ENCODE data around the gene ARFGAP1.

DNA sequence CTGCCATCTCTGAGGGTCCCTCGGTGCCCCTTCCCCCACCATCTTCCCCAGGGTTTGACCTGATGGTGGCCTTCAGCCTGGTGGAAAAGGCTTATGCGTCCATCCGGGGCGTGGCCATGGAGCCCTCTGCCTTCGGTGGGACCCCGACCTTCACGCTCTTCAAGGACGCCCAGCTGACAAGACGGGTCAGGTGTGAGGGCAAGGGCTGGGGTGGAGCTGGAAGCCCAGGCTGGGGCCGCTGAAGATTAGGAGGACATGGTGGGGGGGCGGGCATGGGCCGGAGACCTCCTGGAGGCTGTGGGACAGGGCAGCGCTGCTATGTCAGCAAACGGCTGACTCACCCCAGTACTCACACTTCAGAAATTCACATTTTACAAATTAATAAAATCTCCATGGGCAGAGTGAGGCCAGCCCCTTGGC is 43.9 kb downstream of the ARFGAP1 start:
- TF ChIP-seq ZNF274 (IDR thresholded peaks at IDR 0.05; ENCODE audit: borderline replicate concordance, extremely low read depth, low read length) (no peak), POLR2A (IDR thresholded peaks at IDR 0.05; ENCODE audit: control extremely low read depth in 1 of 2, low read depth in 2 of 2, low read length in 2 of 2) (no peak), TAF1 (IDR thresholded peaks at IDR 0.05; ENCODE audit: low read depth, low read length) (no peak), HDAC2 (IDR thresholded peaks at IDR 0.05; ENCODE audit: borderline replicate concordance in 1 of 2, low read depth in 2 of 2, low read length in 2 of 2) (no peak), JUN (IDR thresholded peaks at IDR 0.05; ENCODE audit: low read depth, low read length) (no peak), SP1 (IDR thresholded peaks at IDR 0.05; ENCODE audit: low read depth, low read length) (no peak), SIN3A (conservative IDR thresholded peaks at IDR 0.05 in 1 of 2, IDR thresholded peaks at IDR 0.05 in 1 of 2; ENCODE audit: low read depth in 1 of 2, low read length in 2 of 2) (no peak), EGR1 (IDR thresholded peaks at IDR 0.05; ENCODE audit: borderline replicate concordance, low read depth, low read length) (no peak), POLR2AphosphoS5 (IDR thresholded peaks at IDR 0.05; ENCODE audit: low read depth, low read length) (no peak), GABPA (IDR thresholded peaks at IDR 0.05; ENCODE audit: borderline replicate concordance, insufficient read depth, low read length) (no peak)
- TF ChIP-seq, protein P1, sequence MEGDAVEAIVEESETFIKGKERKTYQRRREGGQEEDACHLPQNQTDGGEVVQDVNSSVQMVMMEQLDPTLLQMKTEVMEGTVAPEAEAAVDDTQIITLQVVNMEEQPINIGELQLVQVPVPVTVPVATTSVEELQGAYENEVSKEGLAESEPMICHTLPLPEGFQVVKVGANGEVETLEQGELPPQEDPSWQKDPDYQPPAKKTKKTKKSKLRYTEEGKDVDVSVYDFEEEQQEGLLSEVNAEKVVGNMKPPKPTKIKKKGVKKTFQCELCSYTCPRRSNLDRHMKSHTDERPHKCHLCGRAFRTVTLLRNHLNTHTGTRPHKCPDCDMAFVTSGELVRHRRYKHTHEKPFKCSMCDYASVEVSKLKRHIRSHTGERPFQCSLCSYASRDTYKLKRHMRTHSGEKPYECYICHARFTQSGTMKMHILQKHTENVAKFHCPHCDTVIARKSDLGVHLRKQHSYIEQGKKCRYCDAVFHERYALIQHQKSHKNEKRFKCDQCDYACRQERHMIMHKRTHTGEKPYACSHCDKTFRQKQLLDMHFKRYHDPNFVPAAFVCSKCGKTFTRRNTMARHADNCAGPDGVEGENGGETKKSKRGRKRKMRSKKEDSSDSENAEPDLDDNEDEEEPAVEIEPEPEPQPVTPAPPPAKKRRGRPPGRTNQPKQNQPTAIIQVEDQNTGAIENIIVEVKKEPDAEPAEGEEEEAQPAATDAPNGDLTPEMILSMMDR (IDR thresholded peaks at IDR 0.05; ENCODE audit: control extremely low read depth in 1 of 3, insufficient read depth in 1 of 3, low read depth in 1 of 3, low read length in 3 of 3): no peak
